MCF 10A (cell line): ENCODE measurements around the gene PEX14. TPM values are rescaled to one million over a fixed set of nuclear protein-coding genes. Genes with fewer than 3 reads are reported as not detected.
A peak's percentile ranks its signal among the peaks of the same experiment; 100 is the strongest.
"Not testable (repeated sequence)": the region's sequence is repeated elsewhere in the genome, so short reads cannot be mapped to it uniquely, and the experiment has no call there.

Source experiments
- Bru-seq: library from RNA; stranded (reverse); fragments of 400-500 nt; gene quantifications from one replicate; lab custom pipeline; 2021; lab: Mats Ljungman, UMichigan
- BruChase-seq, 2 experiments: library from RNA; stranded (reverse); fragments of 400-500 nt; gene quantifications; one replicate each; lab custom pipeline; 2021; lab: Mats Ljungman, UMichigan
- BruUV-seq: library from RNA; stranded (reverse); fragments of 400-500 nt; replicated peaks from 2 replicates; lab custom pipeline; 2021; lab: Mats Ljungman, UMichigan
- CTCF ChIA-PET: fragments of 300-600 bp; sonication (Branson Sonifier 250); formaldehyde crosslinking; extraction: SDS; loops from one replicate; lab custom pipeline; 2021; ENCODE audit warnings: antibody characterized with exemption, inconsistent platforms; lab: Yijun Ruan, JAX
- POLR2A ChIA-PET: fragments of 300-600, 350-650 bp; sonication (Branson Sonifier 250); formaldehyde crosslinking; extraction: SDS; loops from one replicate; lab custom pipeline; 2020; ENCODE audit warnings: antibody characterized with exemption, inconsistent platforms; lab: Yijun Ruan, JAX
- DNase-seq: peaks from one replicate; pipeline ENCODE4 v3.0.0-alpha.2; 2018; ENCODE audit not compliant: unreplicated experiment
- H3K27ac Mint-ChIP-seq: one replicate; pipeline ENCODE4 v1.8.0; 2022; ENCODE audit warnings: mild to moderate bottlenecking, low read depth, mixed read lengths; ENCODE audit not compliant: unreplicated experiment
- H3K27me3 Mint-ChIP-seq: one replicate; pipeline ENCODE4 v1.8.0; 2022; ENCODE audit warnings: mixed read lengths; ENCODE audit not compliant: insufficient read depth, unreplicated experiment
- H3K36me3 Mint-ChIP-seq: one replicate; pipeline ENCODE4 v1.8.0; 2022; ENCODE audit warnings: mild to moderate bottlenecking, moderate library complexity, mixed read lengths; ENCODE audit not compliant: insufficient read depth, unreplicated experiment
- H3K4me1 Mint-ChIP-seq: one replicate; pipeline ENCODE4 v1.8.0; 2022; ENCODE audit warnings: mixed read lengths; ENCODE audit not compliant: insufficient read depth, unreplicated experiment
- H3K4me3 Mint-ChIP-seq: one replicate; pipeline ENCODE4 v1.8.0; 2022; ENCODE audit warnings: mild to moderate bottlenecking, moderate library complexity, mixed read lengths; ENCODE audit not compliant: unreplicated experiment
- H3K9me3 Mint-ChIP-seq: one replicate; pipeline ENCODE4 v1.8.0; 2022; ENCODE audit warnings: mixed read lengths; ENCODE audit not compliant: unreplicated experiment
- CTCF ChIP-seq: fragments of 200-600 bp; IDR thresholded peaks from one replicate; pipeline ENCODE4 v1.8.0; 2022; ENCODE audit warnings: antibody characterized with exemption, mild to moderate bottlenecking; ENCODE audit not compliant: unreplicated experiment
- intact Hi-C: fragments of 100-400 bp; cut with micrococcal nuclease; formaldehyde crosslinking; loops from 2 replicates; pipeline ENCODE4 v1.14.1; 2022
- long read RNA-seq: library from polyadenylated mRNA; stranded (forward); transcript quantifications from one replicate; pipeline ENCODE4 v2.0.0, GENCODE V29; 2022
- total RNA-seq: library from RNA; stranded (reverse); gene quantifications from 2 replicates; pipeline ENCODE4 v1.2.3, GENCODE V29; 2022

PEX14 gene
- total RNA-seq (22.2 and 26.6 TPM in 2 replicates), Bru-seq, nascent RNA (percentile 71 among the genes with signal in this experiment), BruChase-seq, experiment 1, labeled RNA remaining after a 6-hour chase (percentile 66 among the genes with signal in this experiment), BruChase-seq, experiment 2, labeled RNA remaining after a 2-hour chase (percentile 67 among the genes with signal in this experiment)
- long read RNA-seq, transcript PEX14-201 (9 exons, 1,985 nt) = major isoform, 29 of 46 reads
- long read RNA-seq, partial matches to known transcripts = 1 of 46 reads
- long read RNA-seq, other reads (novel, unspliced or antisense) = 16 of 46 reads

GRCh38 chr1:10474613-10475507, at the start of gene PEX14:
TSS of gene PEX14 (plus strand) at chr1:10474950. CDS start at chr1:10474967, 17 bp downstream.
- TF ChIP-seq CTCF = no peak
- intact Hi-C loops = no loop called here
- Mint-ChIP-seq H3K27me3 (no peaks in the 10 kb centered on the region), H3K4me3 (peak within 1 kb of the TSS; percentile 98), H3K36me3 (no peaks in the 10 kb centered on the region), H3K27ac (peak within 1 kb of the TSS; percentile 90), H3K9me3 (no peaks in the 10 kb centered on the region), H3K4me1 (peaks cover 13% of the 10 kb centered on the region)
- no TSS peak for BruUV-seq
- POLR2A ChIA-PET = interaction anchor here (0.6 to 3.4 kb wide), 12 partner anchors 15 to 584 kb away, joined by 3 to 14 read pairs (median 4); partner anchors contain the start of genes CENPS and KIF1B
- DNase-seq = peak; percentile 89
- CTCF ChIA-PET = interaction anchor here (0.7 to 1.6 kb wide), 5 partner anchors 15 to 105 kb away, joined by 3 to 15 read pairs (median 4); partner anchors contain the start of gene CENPS

GRCh38 chr1:10425826-10426534, 48.8 kb upstream of the PEX14 start:
- POLR2A ChIA-PET, H3K4me3 Mint-ChIP-seq, BruUV-seq, H3K4me1 Mint-ChIP-seq, H3K27me3 Mint-ChIP-seq, DNase-seq, H3K27ac Mint-ChIP-seq, H3K9me3 Mint-ChIP-seq: not testable (repeated sequence)
- H3K36me3 Mint-ChIP-seq = peaks cover 11% of the 10 kb centered on the region
- intact Hi-C loops = loop anchor here (5.0 kb wide), 1 partner anchor 559 kb away; no protein-coding TSS in a partner anchor
- CTCF ChIA-PET = interaction anchor here (0.7 to 8.2 kb wide), 3 partner anchors 33 to 68 kb away, joined by 3 to 119 read pairs (median 4); no protein-coding TSS in a partner anchor

- POLR2A ChIA-PET, H3K27me3 Mint-ChIP-seq, H3K27ac Mint-ChIP-seq, H3K9me3 Mint-ChIP-seq, H3K4me3 Mint-ChIP-seq, DNase-seq, H3K36me3 Mint-ChIP-seq, H3K4me1 Mint-ChIP-seq, BruUV-seq: not testable (repeated sequence)
- intact Hi-C loops = loop anchor here (5.0 kb wide), 1 partner anchor 559 kb away; no protein-coding TSS in a partner anchor
- CTCF ChIA-PET = interaction anchor here (0.7 to 8.2 kb wide), 3 partner anchors 33 to 67 kb away, joined by 3 to 119 read pairs (median 4); no protein-coding TSS in a partner anchor
Observed at GRCh38 chr1:10426535-10426848, 48.3 kb upstream of the PEX14 start.

- Mint-ChIP-seq H3K36me3 (peaks cover 5% of the 10 kb centered on the region), H3K4me3 (peak overlapping the region; percentile 89), H3K9me3 (no peaks in the 10 kb centered on the region), H3K4me1 (peaks cover 10% of the 10 kb centered on the region), H3K27ac (no peak overlapping the region), H3K27me3 (no peaks in the 10 kb centered on the region)
- CTCF ChIA-PET = interaction anchor here (0.5 to 8.2 kb wide), 23 partner anchors 9 to 803 kb away, joined by 3 to 119 read pairs (median 4); partner anchors contain the start of genes CORT and KIF1B
- no peak for TF ChIP-seq CTCF
- intact Hi-C loops = loop anchor here (1.0 to 5.0 kb wide), 3 partner anchors 52 to 562 kb away; partner anchors contain the start of gene KIF1B
- POLR2A ChIA-PET = interaction anchor here (0.7 to 4.8 kb wide), 5 partner anchors 28 to 486 kb away, joined by 3 to 73 read pairs (median 3); partner anchors contain the start of genes LZIC and NMNAT1
- no peak for DNase-seq
- no TSS peak for BruUV-seq
Observed at GRCh38 chr1:10428984-10429383, 45.8 kb upstream of the PEX14 start.
